COLO829 (cell line): Measurements from ENCODE around the gene MMP20.

Experiments
- DNase-seq: peaks from one replicate; pipeline ENCODE4 v3.0.0; 2012; ENCODE audit warnings: low spot score

The MMP20 gene

DNA sequence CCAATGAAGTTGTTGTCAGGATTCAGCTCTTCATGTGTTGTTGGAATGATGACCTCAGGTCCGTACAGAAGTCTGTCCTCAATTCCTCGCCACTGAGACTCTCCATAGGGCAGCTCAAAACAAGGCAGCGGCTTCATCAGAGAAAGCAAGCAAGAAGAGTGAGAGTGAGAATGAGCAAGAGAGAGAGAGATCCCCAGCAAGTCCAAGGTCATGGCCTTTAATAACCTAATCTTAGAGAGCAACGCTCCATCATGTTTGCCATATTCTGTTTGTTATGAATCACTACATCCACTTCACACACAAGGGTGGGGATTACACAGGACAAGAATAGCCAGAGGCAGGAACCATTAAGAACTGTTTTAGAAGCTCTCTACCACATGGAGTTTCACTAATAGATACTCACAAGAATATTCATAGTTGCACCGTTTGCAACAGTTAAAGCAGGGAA lies 71.3 kb downstream of the MMP20 start:
- no peak for DNase-seq

- no peak for DNase-seq
These were observed 72.5 kb downstream of the MMP20 start for GRCh38 chr11:102552447-102553194.

- no peak for DNase-seq
These were observed 73.1 kb downstream of the MMP20 start for GRCh38 chr11:102552020-102552419.

- DNase-seq: no peak
These were observed 73.9 kb downstream of the MMP20 start for GRCh38 chr11:102551169-102551781.

DNA sequence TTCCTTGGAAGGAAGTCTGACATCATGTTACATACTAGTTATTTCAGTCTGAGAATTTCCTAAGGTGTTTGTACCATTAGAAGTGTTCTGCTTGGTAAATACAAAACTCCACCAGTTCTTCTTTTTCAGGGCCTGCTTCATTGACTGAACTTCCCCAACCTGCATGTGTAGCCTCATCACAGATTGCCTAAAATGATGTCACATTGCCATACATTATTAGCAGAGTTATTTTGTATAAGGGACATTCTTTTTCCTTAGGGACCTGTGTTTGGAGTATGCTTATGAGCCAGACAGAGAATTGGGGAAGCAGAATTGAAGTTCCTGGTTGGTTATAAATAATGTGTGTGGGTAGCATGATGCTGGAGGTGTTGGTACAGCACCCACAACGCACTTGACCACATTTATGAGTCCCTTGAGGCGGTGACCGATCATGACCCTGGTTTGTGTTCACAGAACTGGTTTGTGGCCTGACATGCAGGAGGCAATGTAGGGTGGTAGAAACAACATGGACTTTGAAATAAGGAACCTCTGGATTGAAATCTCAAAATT lies 78.1 kb downstream of the MMP20 start:
- DNase-seq: no peak

GRCh38 chr11:102546427-102546826 lies 78.7 kb downstream of the MMP20 start:
- DNase-seq: no peak

DNA sequence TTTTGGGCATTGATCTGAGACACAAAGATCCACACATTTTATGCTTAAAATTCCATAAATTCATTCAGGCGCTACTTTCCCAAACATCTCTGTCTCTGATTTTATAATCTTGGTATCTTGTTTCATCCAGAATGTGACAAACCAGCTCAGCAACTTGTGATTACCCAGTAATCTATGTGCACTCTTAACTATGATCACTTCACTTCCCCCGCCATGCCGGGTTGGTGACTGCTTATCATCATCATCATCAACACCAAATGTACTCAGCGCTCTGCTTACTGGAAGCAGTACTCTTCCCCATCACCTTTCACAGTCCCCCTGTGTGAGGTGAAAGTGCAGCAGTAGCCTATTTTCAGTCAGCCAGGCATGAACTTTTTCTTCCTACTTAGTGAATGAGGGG lies 79.4 kb downstream of the MMP20 start:
- no peak for DNase-seq

GRCh38 chr11:102544594-102544993 lies 80.5 kb downstream of the MMP20 start:
- DNase-seq: no peak

- DNase-seq: no peak
These were observed 85.6 kb downstream of the MMP20 start for GRCh38 chr11:102539567-102539966.

DNA sequence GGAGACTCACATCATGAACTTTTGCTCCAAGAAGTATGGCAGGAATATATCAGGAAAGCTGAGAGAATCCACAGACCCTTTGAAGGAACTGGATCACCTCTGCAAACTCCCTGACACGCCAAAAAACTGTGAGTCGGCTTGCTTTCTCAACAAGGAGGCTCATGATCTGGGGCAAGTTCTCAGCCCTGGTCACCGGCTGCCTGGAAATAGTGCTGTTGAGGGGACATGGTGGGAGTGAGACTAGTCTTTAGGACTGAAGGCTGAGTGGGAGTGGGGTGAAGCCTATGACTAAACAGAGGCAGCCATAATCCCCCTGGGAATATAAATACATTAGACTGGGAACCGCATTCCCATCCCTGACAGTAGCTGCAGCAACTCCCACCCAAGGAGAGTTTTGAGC lies 86.2 kb downstream of the MMP20 start:
- no peak for DNase-seq

- no peak for DNase-seq
These were observed 90.8 kb downstream of the MMP20 start for GRCh38 chr11:102534261-102534872.

DNA sequence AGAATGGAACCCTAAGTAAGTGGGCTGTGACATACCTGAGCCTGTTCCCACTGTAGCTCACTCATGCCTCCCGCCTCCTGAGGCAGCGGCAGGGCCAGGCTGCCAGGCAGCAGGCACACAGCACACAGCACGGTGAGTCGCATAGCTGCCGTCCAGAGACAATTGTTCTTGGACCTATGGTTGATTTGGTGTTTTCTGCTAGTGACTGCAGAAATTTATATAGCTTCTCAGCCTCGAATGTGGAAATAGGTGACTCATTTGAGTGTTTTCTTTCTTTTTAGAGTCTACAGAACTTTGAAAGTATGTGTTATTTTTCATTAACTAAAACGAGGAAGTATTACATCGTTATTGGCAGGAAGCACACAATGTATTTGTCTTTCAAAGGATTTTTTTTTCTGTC lies 94.6 kb downstream of the MMP20 start, which contains the start of gene MMP7:
Gene MMP7 (minus strand): TSS at position 190 of the 400 bp plus-strand sequence. CDS start 47 bp downstream, at position 143.
- DNase-seq: no peak

DNA sequence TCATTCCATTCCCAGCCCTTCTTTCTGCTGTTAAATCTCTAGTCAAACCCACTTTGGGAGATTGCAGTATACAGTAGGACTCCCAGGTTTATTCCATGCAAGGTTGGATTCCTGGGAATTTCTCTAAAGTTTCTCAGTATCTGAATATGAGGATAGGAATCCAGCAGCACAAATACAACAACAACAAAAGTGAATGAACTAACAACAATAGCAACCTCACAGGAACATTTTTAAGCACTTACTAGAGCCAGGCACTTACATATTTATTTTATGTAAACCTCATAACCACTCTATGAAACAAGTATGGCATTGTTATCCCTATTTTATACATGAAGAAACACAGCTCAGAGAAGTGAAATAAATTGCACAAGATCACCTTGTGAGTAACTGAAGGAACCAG lies 96.5 kb downstream of the MMP20 start:
- DNase-seq: no peak

GRCh38 chr11:102527684-102528083 lies 97.4 kb downstream of the MMP20 start:
- no peak for DNase-seq

- no peak for DNase-seq
These were observed 98.1 kb downstream of the MMP20 start for GRCh38 chr11:102527041-102527440.
